Caki2 (cell line): ENCODE measurements around the gene RTP3. TPM values are rescaled to one million over a fixed set of nuclear protein-coding genes. Genes with fewer than 3 reads are reported as not detected.

Experiments used
- total RNA-seq: library from RNA; depleted of rRNA; stranded (reverse); fragments of >200 nt; shearing (Covaris generic); gene quantifications from 2 replicates; pipeline ENCODE4 v1.2.3, GENCODE V29; 2014; ENCODE audit warnings: low replicate concordance; rRNA removed

The RTP3 gene
- total RNA-seq, 1 experiment from 2014 or later: not detected

Other genes with a start within 250 kb of the RTP3 start
- gene CCR2, start 143.9 kb upstream of the RTP3 start, total RNA-seq: not detected in 2 replicates
- not detected in 2 replicates for gene CCR5, start 127.0 kb upstream of the RTP3 start, total RNA-seq
- gene CCRL2, start 90.7 kb upstream of the RTP3 start, total RNA-seq: not detected in 2 replicates
- gene LTF, start 33.1 kb upstream of the RTP3 start, total RNA-seq: not detected in 2 replicates
- gene LRRC2, start 68.3 kb downstream of the RTP3 start, total RNA-seq: not detected in 2 replicates
- gene FAM240A, start 114.5 kb downstream of the RTP3 start, total RNA-seq: not detected in 2 replicates
- 2.1 and 3.9 TPM in 2 replicates for gene ALS2CL, start 195.7 kb downstream of the RTP3 start, total RNA-seq
- not detected in 2 replicates for gene TMIE, start 203.4 kb downstream of the RTP3 start, total RNA-seq
- gene PRSS50, start 219.9 kb downstream of the RTP3 start, total RNA-seq: not detected in 2 replicates